Esophagus squamous epithelium (tissue), 5 donors: ENCODE results near the gene CRHR2. TPM values are rescaled to one million over a fixed set of nuclear protein-coding genes. Genes with fewer than 3 reads are reported as not detected.

Experiments
- DNase-seq: peaks from one replicate; lab custom pipeline; 2025; lab: John Stamatoyannopoulos, UW
- H3K27ac ChIP-seq, 4 donors: fragments of 200-600 bp; sonication (generic); one replicate each; pipeline ENCODE4 v1.5.1; 2016 to 2019; ENCODE audit warnings: mild to moderate bottlenecking in 1 of 4
- H3K27me3 ChIP-seq, 4 donors: fragments of 200-600 bp; sonication (generic); 1 replicate in 3 of 4; 2 replicates in 1 of 4; pipeline versions ENCODE4 v1.5.1 to v1.6.0; 2017 to 2021; ENCODE audit warnings: antibody characterized with exemption in 1 of 4
- H3K36me3 ChIP-seq, 3 donors: fragments of 200-600 bp; sonication (generic); one replicate each; pipeline ENCODE4 v1.5.1; 2016 to 2019
- H3K4me1 ChIP-seq, 3 donors: fragments of 200-600 bp; sonication (generic); one replicate each; pipeline ENCODE4 v1.5.1; 2017 to 2019
- H3K4me3 ChIP-seq, 4 donors: fragments of 200-600 bp; sonication (generic); 1 replicate in 3 of 4; 2 replicates in 1 of 4; pipeline ENCODE4 v1.5.1; 2016 to 2019; ENCODE audit warnings: mild to moderate bottlenecking in 2 of 4, moderate library complexity in 1 of 4
- H3K9me3 ChIP-seq, 3 donors: fragments of 200-600 bp; sonication (generic); one replicate each; pipeline ENCODE4 v1.5.1; 2016 to 2019
- POLR2A ChIP-seq, 4 donors: fragments of 450-650 bp; IDR thresholded peaks; one replicate each; pipeline ENCODE4 v1.6.1; 2017; ENCODE audit warnings: antibody characterized with exemption in 4 of 4, mild to moderate bottlenecking in 4 of 4, moderate library complexity in 3 of 4
- WGBS, 2 donors: methylation state at CpG; one replicate each; pipeline ENCODE4 v1.1.5; 2018; 5-methylcytosine and 5-hydroxymethylcytosine counted together
- intact Hi-C: fragments of 100-400 bp; cut with DNase I; formaldehyde crosslinking; loops from one replicate; pipeline ENCODE4 v1.15.0; 2022
- total RNA-seq, 4 donors: library from RNA; depleted of rRNA; stranded (reverse); fragments of >200 nt; gene quantifications; one replicate each; pipeline ENCODE4 v1.1.0, GENCODE V29; 2016
- TF ChIP-seq, protein P1 (sequence below), 6 experiments: fragments of 450-650 bp in 4 of 6; fragments of 200-600 bp in 2 of 6; sonication (generic) in 2 of 6; IDR thresholded peaks; one replicate each; pipeline ENCODE4 v1.5.1; 2016 to 2019; ENCODE audit warnings: antibody characterized with exemption in 6 of 6, mild to moderate bottlenecking in 4 of 6, moderate library complexity in 4 of 6
- donor health status: DM: yes; HTN: yes; CAD: no.

CRHR2 gene
- total RNA-seq, 4 donors from 2014 or later, result under 0.01 to 0.09 TPM; not detected in 2

DNA sequence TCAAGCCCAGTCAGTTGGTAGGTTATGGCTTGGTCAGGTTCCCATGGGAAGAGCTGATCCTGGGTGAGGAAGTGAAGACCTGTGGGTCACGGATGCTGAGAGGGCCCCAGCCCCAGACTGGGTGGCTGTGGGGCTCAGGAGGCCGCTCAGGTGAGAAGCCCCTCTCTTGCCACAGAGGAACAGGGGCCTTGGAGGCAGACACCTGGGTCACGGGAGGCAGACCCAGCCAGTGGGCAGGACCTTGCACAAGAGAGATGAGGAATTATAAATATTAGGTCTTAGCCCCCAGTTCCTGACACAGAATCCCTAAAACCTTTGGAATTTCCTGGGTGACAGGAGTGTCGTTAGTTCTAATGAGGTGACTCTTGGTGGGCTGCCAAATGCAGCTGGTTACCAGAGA lies 10.6 kb upstream of the CRHR2 start:
- H3K27me3 ChIP-seq, result no peaks in the 10 kb centered on the region
- 14 to 55% methylated on average over 1 to 3 of the region's 4 CpGs for WGBS, 2 donors
- no peak for DNase-seq
- peaks cover 0 to 12% (median 0%) of the 10 kb centered on the region in 3 donors for H3K4me1 ChIP-seq
- intact Hi-C loops, result no loop called here
- H3K4me3 ChIP-seq, result no peak overlapping the region
- H3K9me3 ChIP-seq, result no peaks in the 10 kb centered on the region
- TF ChIP-seq POLR2A (IDR thresholded peaks at IDR 0.05), result no peak
- TF ChIP-seq, protein P1, sequence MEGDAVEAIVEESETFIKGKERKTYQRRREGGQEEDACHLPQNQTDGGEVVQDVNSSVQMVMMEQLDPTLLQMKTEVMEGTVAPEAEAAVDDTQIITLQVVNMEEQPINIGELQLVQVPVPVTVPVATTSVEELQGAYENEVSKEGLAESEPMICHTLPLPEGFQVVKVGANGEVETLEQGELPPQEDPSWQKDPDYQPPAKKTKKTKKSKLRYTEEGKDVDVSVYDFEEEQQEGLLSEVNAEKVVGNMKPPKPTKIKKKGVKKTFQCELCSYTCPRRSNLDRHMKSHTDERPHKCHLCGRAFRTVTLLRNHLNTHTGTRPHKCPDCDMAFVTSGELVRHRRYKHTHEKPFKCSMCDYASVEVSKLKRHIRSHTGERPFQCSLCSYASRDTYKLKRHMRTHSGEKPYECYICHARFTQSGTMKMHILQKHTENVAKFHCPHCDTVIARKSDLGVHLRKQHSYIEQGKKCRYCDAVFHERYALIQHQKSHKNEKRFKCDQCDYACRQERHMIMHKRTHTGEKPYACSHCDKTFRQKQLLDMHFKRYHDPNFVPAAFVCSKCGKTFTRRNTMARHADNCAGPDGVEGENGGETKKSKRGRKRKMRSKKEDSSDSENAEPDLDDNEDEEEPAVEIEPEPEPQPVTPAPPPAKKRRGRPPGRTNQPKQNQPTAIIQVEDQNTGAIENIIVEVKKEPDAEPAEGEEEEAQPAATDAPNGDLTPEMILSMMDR (IDR thresholded peaks at IDR 0.05), result no peak
- H3K36me3 ChIP-seq, result no peaks in the 10 kb centered on the region
- H3K27ac ChIP-seq, result no peak overlapping the region

DNA sequence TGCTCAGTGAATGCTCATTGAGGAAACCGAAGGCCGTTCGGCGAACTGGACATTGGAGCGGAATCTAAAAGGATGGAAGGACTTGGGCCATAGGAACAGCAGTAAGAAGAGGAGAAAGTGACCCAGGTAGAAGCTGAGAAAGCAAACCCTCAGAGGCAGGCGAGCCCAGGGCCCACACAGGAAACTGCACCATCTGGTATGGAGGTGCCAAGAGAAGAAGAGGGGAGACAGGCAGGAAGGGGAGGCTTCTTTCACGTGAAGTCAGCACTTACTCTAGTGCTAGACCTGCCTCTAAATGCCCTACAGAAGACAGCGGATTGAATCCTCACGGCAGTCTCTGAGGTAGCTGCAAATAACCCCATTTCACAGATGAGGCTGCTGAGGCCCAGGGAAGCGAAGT lies 10.2 kb upstream of the CRHR2 start:
- no peak overlapping the region for H3K27ac ChIP-seq
- TF ChIP-seq, protein P1 (IDR thresholded peaks at IDR 0.05), result no peak
- no peak for TF ChIP-seq POLR2A (IDR thresholded peaks at IDR 0.05)
- DNase-seq, result no peak
- H3K4me1 ChIP-seq, result peaks cover 0 to 12% (median 0%) of the 10 kb centered on the region in 3 donors
- WGBS, 2 donors, result 83 to 86% methylated on average over 8 to 10 of the region's 10 CpGs
- intact Hi-C loops, result no loop called here
- no peaks in the 10 kb centered on the region for H3K36me3 ChIP-seq
- H3K4me3 ChIP-seq, result no peak overlapping the region
- no peaks in the 10 kb centered on the region for H3K9me3 ChIP-seq
- H3K27me3 ChIP-seq, result no peaks in the 10 kb centered on the region

DNA sequence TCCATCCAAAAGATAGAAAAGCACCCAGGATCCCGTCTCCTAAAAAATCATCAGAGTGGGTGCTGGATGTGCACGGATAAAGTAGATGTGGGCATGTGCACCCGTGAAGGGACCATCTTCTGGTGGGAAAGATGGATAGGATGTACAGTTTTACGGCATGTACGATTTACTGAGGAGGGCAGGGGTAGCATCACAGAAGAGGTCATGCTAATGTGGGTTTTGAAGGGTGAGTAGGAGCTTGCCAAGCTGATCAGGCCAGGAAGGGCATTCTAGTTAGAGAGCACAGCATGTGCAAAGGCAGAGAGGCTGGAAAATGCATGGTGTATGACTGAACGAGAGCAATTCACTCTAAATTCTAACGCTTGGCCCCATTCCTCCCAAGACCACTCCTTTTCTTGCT lies 7.8 kb upstream of the CRHR2 start:
- no peak for DNase-seq
- intact Hi-C loops, result no loop called here
- Histone ChIP-seq H3K36me3 (no peaks in the 10 kb centered on the region), H3K4me1 (peaks cover 0 to 10% (median 0%) of the 10 kb centered on the region in 3 donors), H3K9me3 (no peaks in the 10 kb centered on the region), H3K27me3 (peaks cover 0 to 8% (median 0%) of the 10 kb centered on the region in 4 donors), H3K4me3 (no peak overlapping the region), H3K27ac (no peak overlapping the region)
- WGBS, 2 donors, result 78 to 90% methylated on average over 7 of the region's 7 CpGs
- no peak for TF ChIP-seq POLR2A (IDR thresholded peaks at IDR 0.05)
- TF ChIP-seq, protein P1 (IDR thresholded peaks at IDR 0.05), result no peak

DNA sequence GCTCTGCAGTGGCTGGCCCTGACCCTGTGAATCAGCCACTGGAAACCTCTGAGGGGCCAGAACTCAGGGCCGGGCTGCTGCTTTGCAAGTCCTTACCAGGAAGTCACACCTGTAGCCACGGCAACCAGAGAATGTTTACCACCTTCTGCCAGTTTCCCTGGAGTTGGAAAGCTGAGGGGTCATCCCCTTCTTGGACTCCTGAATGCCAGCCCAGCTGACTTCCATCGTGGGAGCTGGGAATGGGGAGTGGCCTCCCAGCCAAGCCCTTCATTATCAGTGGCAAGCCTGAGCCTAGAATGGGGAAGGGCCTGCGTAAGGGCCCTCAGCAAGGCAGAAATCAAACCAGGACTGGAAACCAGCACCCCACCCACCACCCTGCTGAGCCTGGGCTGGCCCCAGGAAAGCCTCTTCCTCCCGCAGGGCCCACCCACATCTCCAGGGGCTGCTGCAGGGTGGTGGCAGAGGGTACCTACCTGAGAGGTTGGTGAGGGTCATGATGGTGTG lies 6.5 kb upstream of the CRHR2 start:
- Histone ChIP-seq H3K36me3 (no peaks in the 10 kb centered on the region), H3K4me1 (no peaks in the 10 kb centered on the region), H3K27me3 (peaks cover 0 to 17% (median 0%) of the 10 kb centered on the region in 4 donors), H3K27ac (peak overlapping the region in 1 of 4 donors; percentile 25), H3K4me3 (no peak overlapping the region), H3K9me3 (no peaks in the 10 kb centered on the region)
- WGBS, 2 donors, result 0% methylated on average over 1 of the region's 5 CpGs; no CpG with 5 or more reads in 1 of the 2 donors
- intact Hi-C loops, result no loop called here
- TF ChIP-seq, protein P1 (IDR thresholded peaks at IDR 0.05), result no peak
- TF ChIP-seq POLR2A (IDR thresholded peaks at IDR 0.05), result no peak
- DNase-seq, result no peak

DNA sequence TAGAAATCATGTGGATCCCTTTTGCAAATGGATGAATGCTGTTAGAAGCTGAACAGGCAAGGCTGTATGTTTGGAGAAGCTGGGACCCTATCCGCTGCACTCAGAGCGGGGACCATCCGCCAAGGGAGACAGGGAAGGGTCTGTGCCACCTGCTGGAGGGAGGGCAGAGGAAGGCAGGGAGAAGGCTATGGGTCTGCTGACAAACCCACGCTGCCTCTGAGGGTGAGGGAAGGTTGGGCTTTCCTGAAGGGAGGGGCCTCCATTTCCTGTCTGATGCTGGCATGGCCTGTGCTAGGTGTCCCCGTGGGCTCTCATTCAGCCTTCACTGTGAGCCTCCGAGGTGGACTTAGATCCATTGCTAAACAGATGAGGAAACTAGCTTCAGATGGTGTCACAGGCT lies 5.3 kb upstream of the CRHR2 start:
- TF ChIP-seq, protein P1 (IDR thresholded peaks at IDR 0.05), result no peak
- no peak for TF ChIP-seq POLR2A (IDR thresholded peaks at IDR 0.05)

More for the DNA sequence above, 5.3 kb upstream of the CRHR2 start:
- H3K27ac ChIP-seq, result no peak overlapping the region
- peaks cover 0 to 29% (median 3%) of the 10 kb centered on the region in 4 donors for H3K27me3 ChIP-seq
- WGBS, 2 donors, result 70 to 77% methylated on average over 4 to 6 of the region's 6 CpGs
- intact Hi-C loops, result no loop called here
- H3K4me1 ChIP-seq, result peaks cover 0 to 4% (median under 1%) of the 10 kb centered on the region in 3 donors
- no peaks in the 10 kb centered on the region for H3K36me3 ChIP-seq
- no peak overlapping the region for H3K4me3 ChIP-seq
- H3K9me3 ChIP-seq, result no peaks in the 10 kb centered on the region
- no peak for DNase-seq
